ENCODE measurements around the gene TEX29.

The TEX29 gene

GRCh38 chr13:111383591-111384440 lies 63.4 kb downstream of the TEX29 start:
- no peaks in the 10 kb centered on the region for H3K36me3 ChIP-seq (ENCODE audit: insufficient read depth, low read length)
- ATAC-seq (ENCODE audit: insufficient read depth, low read depth) (no peak), DNase-seq (no peak)
- H3K4me1 ChIP-seq (ENCODE audit: insufficient read depth, low read length), result peaks cover 7% of the 10 kb centered on the region
- no peak overlapping the region for H3K9ac ChIP-seq (ENCODE audit: low read depth, low read length)
- H3K4me2 ChIP-seq (ENCODE audit: insufficient read depth, low read length), result no peak overlapping the region
- H4K20me1 ChIP-seq (ENCODE audit: insufficient read depth, low read length), result peaks cover 6% of the 10 kb centered on the region; the same call in 1 of the 2 replicates
- peaks cover 4% of the 10 kb centered on the region for H3K27me3 ChIP-seq (ENCODE audit: insufficient read depth, low read length, poor library complexity)
- no peak overlapping the region for H3K4me3 ChIP-seq (ENCODE audit: low read depth in 1 of 2, low read length in 2 of 2)
- no peaks in the 10 kb centered on the region for H3K9me3 ChIP-seq (ENCODE audit: insufficient read depth, low read length, severe bottlenecking)
- H3K27ac ChIP-seq (ENCODE audit: low read length), result no peak overlapping the region
- H2AFZ ChIP-seq (ENCODE audit: low read depth, low read length), result no peak overlapping the region
- TF ChIP-seq CTCF (IDR thresholded peaks at IDR 0.05; ENCODE audit: borderline replicate concordance, extremely low read depth, low read length, poor library complexity, severe bottlenecking), result no peak
- no peak for TF ChIP-seq EZH2 (IDR thresholded peaks at IDR 0.05; ENCODE audit: borderline replicate concordance, low read depth, low read length, severe bottlenecking)
- H3K79me2 ChIP-seq (ENCODE audit: insufficient read depth, low read length), result no peaks in the 10 kb centered on the region

- no peak overlapping the region for H3K4me2 ChIP-seq (ENCODE audit: insufficient read depth, low read length)
- H2AFZ ChIP-seq (ENCODE audit: low read depth, low read length), result no peak overlapping the region
- TF ChIP-seq EZH2 (IDR thresholded peaks at IDR 0.05; ENCODE audit: borderline replicate concordance, low read depth, low read length, severe bottlenecking), result no peak
- TF ChIP-seq CTCF (IDR thresholded peaks at IDR 0.05; ENCODE audit: borderline replicate concordance, extremely low read depth, low read length, poor library complexity, severe bottlenecking), result no peak
- peaks cover 9% of the 10 kb centered on the region; the same call in 1 of the 2 replicates for H4K20me1 ChIP-seq (ENCODE audit: insufficient read depth, low read length)
- H3K9ac ChIP-seq (ENCODE audit: low read depth, low read length), result no peak overlapping the region
- no peak overlapping the region for H3K27ac ChIP-seq (ENCODE audit: low read length)
- H3K9me3 ChIP-seq (ENCODE audit: insufficient read depth, low read length, severe bottlenecking), result no peaks in the 10 kb centered on the region
- H3K79me2 ChIP-seq (ENCODE audit: insufficient read depth, low read length), result no peaks in the 10 kb centered on the region
- peak; percentile 86 for ATAC-seq (ENCODE audit: insufficient read depth, low read depth)
- no peaks in the 10 kb centered on the region for H3K36me3 ChIP-seq (ENCODE audit: insufficient read depth, low read length)
- no peak overlapping the region for H3K4me3 ChIP-seq (ENCODE audit: low read depth in 1 of 2, low read length in 2 of 2)
- peaks cover 4% of the 10 kb centered on the region for H3K27me3 ChIP-seq (ENCODE audit: insufficient read depth, low read length, poor library complexity)
- peaks cover 7% of the 10 kb centered on the region for H3K4me1 ChIP-seq (ENCODE audit: insufficient read depth, low read length)
- DNase-seq, result peak; percentile 47
These were observed 64.2 kb downstream of the TEX29 start for GRCh38 chr13:111384441-111385182.

GRCh38 chr13:111385183-111385857 lies 64.9 kb downstream of the TEX29 start:
- Histone ChIP-seq H4K20me1 (ENCODE audit: insufficient read depth, low read length) (peaks cover 10% of the 10 kb centered on the region; the same call in 1 of the 2 replicates), H3K4me3 (ENCODE audit: low read depth in 1 of 2, low read length in 2 of 2) (no peak overlapping the region), H3K9me3 (ENCODE audit: insufficient read depth, low read length, severe bottlenecking) (no peaks in the 10 kb centered on the region), H3K79me2 (ENCODE audit: insufficient read depth, low read length) (no peaks in the 10 kb centered on the region), H3K9ac (ENCODE audit: low read depth, low read length) (no peak overlapping the region), H3K27me3 (ENCODE audit: insufficient read depth, low read length, poor library complexity) (peaks cover 4% of the 10 kb centered on the region), H3K36me3 (ENCODE audit: insufficient read depth, low read length) (no peaks in the 10 kb centered on the region), H3K27ac (ENCODE audit: low read length) (no peak overlapping the region), H2AFZ (ENCODE audit: low read depth, low read length) (no peak overlapping the region), H3K4me2 (ENCODE audit: insufficient read depth, low read length) (no peak overlapping the region), H3K4me1 (ENCODE audit: insufficient read depth, low read length) (peaks cover 7% of the 10 kb centered on the region)
- no peak for DNase-seq
- TF ChIP-seq CTCF (IDR thresholded peaks at IDR 0.05; ENCODE audit: borderline replicate concordance, extremely low read depth, low read length, poor library complexity, severe bottlenecking) (no peak), EZH2 (IDR thresholded peaks at IDR 0.05; ENCODE audit: borderline replicate concordance, low read depth, low read length, severe bottlenecking) (no peak)
- ATAC-seq (ENCODE audit: insufficient read depth, low read depth), result peak; percentile 47; the same call in 1 of the 3 replicates
